ENCODE results near the gene ELN.

ELN gene

DNA sequence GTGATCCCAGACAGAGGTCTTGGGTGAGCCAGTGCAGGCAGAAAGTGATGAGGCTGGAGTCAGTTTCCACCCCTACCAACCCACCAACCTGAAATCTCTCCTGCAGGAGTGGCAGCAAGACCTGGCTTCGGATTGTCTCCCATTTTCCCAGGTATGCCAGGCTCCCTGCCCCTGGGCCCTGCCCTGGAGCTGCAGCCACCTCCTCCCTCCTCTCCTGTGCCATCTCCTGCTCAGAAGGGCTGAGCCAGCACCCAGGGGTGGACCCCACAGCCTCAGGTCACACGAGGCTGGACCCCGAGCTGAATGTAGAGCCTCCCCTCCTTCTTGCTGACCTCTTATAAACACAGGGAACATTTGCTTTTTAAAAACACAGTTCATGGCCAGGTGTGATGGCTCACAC lies 38.7 kb downstream of the ELN start:
- no peak for DNase-seq

DNA sequence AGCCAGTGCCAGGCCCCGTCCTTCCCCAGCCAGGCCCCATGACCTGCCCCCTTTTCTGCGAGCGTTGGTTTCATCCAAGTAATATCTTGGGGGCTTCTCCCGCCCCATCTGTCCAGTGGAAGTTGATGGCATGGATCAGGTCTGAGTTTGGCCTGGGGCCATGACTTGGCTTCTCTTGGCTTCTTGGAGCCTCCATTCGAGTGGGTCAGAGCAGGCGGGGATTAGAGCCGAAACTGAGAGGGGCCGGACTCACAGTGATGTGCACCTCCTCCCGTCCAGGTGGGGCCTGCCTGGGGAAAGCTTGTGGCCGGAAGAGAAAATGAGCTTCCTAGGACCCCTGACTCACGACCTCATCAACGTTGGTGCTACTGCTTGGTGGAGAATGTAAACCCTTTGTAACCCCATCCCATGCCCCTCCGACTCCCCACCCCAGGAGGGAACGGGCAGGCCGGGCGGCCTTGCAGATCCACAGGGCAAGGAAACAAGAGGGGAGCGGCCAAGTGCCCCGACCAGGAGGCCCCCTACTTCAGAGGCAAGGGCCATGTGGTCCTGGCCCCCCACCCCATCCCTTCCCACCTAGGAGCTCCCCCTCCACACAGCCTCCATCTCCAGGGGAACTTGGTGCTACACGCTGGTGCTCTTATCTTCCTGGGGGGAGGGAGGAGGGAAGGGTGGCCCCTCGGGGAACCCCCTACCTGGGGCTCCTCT lies 40.6 kb downstream of the ELN start:
- no peak for DNase-seq

DNA sequence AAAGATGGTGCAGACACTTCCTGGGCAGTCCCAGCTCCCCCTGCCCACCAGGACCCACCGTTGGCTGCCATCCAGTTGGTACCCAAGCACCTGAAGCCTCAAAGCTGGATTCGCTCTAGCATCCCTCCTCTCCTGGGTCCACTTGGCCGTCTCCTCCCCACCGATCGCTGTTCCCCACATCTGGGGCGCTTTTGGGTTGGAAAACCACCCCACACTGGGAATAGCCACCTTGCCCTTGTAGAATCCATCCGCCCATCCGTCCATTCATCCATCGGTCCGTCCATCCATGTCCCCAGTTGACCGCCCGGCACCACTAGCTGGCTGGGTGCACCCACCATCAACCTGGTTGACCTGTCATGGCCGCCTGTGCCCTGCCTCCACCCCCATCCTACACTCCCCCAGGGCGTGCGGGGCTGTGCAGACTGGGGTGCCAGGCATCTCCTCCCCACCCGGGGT lies 41.1 kb downstream of the ELN start:
- DNase-seq = no peak

DNA sequence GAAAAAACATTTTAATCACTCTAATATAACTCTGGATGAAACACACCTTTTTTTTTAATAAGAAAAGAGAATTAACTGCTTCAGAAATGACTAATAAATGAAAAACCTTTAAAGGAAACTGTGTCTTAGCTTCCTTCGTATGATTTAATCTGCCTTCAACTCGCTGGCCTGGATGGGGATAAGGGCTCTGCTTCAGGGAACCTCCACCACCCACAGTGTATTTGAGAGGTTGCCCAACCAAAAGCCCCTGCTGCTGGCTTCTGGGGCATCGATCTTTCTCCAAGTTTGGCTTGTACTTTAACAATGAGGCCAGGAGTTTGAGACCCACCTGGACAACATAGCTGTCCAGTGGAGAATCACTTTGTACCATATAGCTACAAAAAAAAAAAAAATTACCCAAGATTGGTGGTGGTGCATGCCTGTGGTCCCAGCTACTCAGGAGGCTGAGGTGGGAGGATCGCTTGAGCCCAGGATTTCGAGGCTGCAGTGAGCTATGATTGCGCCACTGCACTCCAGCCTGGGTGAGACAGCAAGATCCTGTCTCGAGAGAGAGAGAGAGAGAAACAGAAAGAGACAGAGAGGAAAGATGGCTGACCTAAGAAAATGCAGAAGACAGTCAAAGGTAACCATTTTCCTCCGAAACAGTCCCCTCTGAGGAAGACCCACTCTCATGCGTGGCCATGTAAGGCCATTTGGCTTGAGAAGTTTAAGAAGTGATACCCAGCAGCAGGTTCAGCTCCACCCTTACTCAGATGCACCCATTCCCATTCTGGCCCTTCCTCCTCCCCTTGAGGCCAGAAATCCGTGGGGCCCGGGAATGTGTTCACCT lies 42.0 kb downstream of the ELN start:
- no peak for DNase-seq

DNA sequence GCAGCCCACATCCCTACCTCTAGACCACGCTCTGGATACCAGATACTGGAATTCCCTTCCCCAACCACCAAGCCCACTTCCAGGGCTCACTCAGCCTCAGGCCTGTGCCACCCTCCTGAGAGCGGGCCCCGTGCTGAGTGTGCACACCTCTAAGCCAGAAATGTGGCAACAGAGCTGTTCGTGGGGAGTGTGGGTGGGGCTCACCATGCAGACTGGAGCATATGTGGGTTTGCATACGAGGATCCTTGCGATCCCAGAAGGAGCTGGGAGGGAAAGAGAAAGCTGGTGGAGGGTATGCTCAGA lies 42.6 kb downstream of the ELN start:
- DNase-seq = no peak

DNA sequence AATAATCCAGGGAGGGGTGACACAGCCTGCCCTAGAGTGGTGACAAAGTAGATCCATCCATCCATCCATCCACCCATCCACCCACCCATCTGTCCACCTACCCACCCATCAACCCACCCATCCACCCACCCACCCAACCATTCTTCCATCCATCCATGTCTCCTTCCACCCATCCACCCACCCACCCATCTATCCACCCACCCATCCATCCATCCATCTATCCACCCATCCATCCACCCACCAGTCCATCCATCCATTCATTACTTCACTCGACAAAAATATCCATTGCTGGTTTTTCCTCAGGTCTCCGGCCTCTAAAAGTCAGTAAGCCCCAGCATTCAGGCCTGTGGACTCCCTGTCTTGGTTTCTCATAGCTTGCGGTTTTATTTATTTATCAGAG lies 43.1 kb downstream of the ELN start:
- DNase-seq = no peak

DNA sequence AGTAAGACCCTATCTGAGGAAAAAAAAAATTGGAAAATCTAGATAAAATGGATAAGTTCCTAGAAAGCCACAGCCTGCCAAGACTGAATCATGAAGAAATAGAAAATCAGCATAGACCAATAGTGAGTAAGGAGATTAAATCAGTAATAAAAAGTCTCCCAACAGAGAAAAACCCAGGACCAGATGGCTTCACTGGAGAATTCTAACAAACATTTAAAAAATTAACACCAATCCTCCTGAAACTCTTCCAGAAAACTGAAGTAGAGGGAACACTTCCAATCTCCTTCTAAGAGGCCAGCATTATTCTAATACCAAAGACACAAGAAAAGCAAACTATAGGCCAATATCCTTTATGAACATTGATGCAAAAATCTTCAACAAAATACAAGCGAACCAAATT lies 46.8 kb downstream of the ELN start:
- no peak for DNase-seq

DNA sequence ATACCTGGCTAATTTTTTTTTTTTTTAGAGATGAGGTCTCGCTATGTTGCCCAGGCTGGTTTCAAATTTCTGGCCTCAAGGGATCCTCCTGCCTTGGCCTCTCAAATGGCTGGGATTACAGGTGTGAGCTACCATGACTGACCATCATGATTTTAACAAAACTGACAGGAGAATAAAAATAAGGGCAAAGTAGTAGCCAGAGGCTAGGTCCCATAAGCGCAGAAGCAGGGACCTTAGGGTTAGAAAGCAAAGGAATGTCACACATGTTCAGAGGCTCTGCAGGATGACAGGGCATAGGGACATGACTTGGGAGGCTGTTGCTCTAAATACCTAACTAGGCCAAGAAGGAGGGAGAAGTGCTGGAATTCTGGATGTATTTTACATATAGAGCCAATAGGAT lies 50.5 kb downstream of the ELN start:
- DNase-seq = no peak

DNA sequence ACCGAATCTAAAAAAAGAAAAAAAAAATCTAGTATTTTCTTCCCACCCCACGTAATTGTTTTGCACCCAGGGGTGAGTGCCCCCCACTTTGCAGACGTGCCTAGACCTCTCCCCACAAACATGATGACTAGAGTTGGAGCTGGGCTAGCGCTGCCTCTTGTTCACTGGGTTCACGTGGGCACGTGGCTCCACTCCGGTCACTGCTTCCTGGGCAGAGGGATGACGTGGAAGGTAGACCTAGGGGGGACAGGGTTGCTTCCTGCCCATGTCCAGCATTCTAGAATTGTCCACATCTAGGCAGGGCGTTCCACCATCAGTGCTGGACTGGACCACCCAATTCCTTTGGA lies 54.8 kb downstream of the ELN start:
- no peak for DNase-seq

DNA sequence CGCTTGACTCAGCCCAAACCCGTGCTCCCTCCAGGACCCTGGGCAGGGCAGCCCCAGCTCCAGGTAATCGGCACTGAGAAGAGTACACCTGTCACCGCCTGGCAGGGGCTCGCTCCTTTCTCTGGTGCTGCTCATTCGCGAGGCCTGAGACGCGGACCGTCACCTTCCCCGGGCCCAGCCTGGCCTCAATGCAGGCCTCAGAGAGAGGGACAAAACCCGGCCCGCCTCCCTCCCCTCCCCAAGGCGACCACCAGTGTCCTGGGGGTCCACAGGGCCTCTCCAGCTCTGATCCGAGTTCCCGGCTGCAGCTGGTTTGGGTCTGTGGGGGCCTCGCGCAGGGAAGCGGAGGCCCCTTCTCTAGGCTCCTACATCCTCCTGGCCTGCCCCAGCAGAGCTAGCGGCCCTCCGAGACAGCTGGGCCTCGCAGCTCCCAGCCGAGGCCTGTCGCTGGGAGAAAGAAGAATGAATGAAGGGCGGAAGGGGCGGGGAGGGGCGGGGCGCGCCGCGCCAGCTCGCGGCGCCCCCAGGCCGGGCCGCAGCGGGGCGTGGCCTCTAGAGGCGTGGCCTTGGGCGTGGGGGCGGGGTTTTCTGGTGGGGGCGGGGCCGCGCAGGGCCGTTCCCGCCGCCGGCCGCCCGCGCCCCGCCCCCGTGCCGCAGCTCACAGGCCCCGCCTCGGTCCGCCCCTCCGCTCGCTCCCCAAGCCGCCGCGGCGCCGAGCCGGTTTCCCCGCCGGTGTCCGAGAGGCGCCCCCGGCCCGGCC lies 55.3 kb downstream of the ELN start, which contains the start of gene LIMK1:
Gene LIMK1 (plus strand): TSS at position 688 of the 760 bp plus-strand sequence. CDS start 187 bp downstream, outside the sequence.
- peak; percentile 92 for DNase-seq

DNA sequence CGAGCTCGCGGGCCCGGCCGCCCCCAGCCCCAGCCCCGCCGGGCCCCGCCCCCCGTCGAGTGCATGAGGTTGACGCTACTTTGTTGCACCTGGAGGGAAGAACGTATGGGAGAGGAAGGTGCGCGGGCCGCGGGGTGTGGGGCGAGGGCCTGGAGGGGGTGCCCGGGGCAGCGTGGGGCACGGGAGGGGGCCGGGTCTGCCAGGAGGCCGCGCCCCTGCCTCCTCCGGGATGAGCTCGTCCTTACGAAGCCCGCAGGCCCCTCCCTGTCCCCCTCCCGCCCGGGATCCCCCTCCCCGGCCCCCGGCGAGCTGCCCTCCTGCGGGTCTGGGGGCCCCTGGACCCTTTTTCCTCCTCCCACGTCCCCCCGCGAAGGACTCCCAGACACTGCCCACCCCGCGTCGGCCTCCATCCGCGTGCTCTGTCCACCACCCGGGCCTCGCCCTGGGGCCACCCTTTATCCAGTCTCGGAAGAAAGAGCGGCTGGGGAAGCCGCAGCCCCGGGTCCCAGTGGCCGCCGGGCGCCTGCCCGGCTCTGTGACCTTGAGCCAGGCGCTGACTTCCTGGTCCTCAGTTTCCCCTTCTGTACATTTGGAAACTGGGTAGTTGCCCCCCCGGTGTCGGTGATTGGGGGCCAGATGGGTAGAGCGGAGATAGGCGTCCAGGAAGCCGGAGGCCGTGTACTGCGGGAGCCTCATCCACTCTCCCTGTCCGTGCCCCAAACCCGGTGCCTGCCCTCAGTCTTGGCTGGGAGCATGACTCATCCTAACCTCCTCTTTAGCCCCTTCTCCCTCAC lies 56.2 kb downstream of the ELN start:
- DNase-seq = peak; percentile 83

DNA sequence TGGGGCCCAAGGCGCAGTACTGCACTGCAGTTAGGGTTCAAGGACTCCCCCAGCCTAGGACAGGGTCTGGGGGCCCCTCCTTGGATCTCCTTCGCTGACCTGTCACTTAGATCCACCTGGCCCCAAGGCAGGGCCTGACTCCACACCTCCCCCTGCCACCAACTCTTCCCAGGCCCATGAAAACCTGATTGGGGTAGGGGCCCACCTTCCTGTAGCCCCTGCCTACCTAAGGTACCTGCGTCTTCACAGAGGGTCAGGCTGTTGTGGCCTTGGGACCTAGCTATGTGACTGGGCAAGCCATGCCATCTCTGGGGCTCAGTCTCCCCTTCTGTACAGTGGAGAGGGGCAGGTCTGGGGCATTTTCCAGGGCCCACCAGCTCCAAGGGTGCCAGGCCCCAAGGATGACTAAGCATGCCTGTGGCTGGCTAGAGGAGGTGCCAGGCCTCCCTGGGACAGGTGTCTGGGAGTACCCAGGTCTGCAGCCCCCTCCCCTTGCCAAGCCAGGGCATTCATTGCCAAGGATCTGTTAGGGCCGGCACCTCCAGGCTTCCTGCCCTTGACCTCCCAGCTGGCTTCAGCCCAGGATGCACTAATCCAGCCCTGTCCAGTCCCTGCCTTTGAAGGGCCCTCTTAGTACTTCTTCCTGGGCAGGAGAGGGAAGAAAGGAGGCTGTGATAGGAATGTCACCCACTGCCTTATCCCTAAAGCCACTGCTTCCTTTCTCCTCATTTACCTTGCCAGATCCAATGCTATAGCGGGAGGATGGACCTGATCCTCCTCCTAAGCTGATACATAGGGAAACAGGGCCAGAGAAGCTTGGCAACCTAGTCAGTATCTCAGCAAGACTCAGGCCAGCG lies 57.0 kb downstream of the ELN start:
- DNase-seq = no peak

DNA sequence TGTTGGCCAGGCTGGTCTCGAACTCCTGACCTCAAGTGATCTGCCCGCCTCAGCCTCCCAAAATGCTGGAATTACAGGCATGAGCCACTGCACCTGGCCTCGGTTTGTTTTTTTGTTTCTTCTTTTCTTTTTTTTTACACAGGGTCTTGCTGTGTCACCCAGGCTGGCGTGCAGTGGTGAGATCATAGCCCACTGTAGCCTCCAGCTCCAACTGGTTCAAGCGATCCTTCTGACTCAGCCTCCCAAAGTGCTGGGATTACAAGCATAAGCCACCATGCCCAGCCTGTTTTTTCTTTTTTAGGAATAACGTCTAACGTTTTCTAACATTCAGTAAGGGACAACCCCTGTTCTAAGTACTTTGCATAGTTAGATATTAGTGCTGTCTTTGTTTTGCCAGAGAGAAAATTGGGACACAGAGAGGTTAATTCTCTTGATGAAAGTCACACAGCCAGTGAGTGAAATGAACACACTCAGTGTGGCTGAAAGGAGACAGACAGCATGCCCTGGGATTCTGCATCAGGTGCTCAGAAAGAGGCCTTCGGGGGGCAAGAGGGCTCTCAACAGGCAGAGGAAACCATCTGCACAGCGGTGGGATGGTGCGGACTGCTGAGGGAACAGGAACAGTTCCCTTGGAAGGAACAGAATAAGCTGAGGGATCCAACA lies 59.9 kb downstream of the ELN start:
- no peak for DNase-seq

DNA sequence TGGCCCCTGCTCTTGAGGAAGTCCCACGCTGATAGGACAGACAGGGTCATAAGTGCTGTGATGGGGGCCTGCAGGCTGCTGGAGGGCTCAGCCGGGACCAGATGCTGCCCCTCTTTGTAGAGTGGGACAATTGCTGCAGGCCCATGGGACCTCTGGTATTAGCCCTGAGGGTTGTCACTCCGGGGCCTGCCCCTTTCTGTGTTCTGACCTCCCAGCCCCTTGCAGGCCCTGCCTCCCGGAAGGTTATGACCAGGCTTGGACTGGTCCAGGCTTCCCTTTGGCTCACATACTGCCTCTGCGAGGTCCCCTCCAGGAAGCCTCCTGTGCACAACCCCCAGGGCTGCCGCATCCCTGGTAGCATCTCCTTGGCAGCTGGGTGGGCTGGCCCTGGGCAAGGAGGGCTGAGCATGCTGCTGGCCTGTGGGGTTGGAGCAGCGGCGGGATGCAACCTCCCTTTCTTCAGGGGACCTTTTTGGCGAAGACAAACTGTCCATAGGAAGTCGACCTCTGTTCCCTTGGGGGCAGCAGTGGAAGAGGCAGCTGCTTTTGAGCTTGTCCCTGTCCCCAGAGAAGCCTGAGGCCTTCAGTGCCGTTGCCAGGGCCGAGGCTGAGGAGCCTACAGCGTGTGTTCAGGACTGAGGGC lies 64.5 kb downstream of the ELN start:
- no peak for DNase-seq

DNA sequence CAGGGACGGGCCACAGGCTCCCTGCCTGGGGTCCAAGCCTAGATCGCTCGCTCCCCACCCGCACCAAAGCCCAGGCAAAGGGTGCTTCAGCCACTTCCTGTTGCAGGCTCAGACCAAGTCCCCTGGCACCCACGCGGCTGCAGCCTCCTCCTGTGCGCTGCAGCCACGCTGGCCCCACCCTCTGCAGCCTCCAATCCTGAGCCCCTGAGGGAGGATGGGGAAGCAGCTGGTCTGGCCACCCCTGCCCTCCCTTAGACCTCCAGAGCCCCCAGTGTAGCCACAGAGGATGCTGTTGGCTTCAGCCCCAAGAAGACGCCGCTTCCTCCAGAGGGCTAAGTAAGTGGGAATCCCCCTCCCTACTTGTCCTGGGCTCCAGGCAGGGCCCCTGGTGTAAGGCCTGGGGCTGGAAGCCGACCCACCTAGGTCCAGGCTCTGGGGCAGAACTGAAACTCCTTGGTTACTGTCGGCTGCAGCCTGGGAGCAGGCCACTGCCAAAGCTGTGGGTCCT lies 65.0 kb downstream of the ELN start:
- no peak for DNase-seq

DNA sequence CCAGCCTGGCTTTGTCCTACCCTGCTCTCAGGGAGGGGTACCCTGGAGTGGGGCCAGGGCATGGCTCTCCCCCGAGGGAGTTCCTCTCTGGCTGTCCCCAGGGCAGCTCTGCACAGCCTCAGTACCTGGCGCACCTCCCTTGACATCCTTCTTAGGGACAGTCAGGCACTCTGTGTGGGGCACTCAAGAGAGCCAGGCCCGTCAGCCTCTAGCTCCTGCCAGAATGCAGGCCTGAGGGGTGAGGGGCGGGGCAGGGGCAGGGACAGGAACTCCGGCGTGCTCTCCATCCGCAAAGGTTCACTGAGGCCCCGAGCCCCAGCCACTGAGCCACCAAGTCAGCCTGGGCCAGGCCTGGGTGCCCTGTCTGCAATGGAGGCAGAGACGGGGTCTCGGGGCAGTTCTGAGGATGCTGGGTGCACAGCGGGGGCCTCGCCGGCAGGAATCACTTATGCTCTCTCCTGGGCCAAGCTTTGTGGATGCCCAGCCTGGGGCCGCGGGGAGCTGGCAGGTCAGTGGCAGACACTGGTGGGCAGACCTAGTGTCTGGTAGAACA lies 65.8 kb downstream of the ELN start:
- DNase-seq = no peak

DNA sequence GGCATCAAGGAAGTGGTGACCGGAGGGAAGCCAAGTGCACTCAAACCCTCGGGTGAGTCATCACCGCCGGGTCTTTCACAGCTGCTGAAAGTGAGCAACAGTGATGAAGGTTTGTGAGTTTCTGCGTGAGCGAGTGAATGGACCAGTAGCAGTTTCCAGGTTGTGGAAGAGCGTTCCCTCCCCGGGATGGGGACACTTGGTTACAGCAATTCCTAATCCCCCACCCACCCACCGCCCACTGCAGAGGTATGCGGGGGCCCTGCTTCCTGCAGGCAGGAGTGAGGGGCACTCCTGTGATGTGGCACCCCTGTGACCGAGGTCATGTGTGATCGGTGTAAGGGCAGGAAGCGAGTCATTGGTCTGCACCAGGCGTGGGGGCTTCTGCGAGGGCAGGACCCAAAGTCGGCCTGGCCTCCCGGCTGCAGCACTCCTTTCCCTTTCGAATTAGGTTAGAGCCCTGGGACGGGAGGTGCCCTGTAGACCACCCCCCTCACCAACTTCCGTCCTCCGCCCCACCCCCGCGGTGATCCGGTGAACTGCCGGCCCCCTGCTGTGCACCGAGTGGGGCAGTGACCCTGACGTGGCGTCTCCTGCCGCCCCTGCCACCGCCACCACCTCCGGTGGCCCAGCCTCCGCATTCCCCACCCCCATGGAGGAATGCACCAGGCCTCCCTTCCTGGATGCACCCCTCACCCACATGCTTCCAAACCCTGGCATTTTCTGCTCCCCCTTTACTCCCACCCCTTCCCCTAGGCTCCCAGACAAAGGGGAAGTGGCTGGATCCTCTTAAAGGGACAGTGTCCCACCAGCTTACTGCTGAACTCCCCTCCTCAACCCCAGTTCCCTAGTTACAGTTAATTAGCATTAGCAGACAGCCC lies 66.5 kb downstream of the ELN start:
- DNase-seq = no peak

DNA sequence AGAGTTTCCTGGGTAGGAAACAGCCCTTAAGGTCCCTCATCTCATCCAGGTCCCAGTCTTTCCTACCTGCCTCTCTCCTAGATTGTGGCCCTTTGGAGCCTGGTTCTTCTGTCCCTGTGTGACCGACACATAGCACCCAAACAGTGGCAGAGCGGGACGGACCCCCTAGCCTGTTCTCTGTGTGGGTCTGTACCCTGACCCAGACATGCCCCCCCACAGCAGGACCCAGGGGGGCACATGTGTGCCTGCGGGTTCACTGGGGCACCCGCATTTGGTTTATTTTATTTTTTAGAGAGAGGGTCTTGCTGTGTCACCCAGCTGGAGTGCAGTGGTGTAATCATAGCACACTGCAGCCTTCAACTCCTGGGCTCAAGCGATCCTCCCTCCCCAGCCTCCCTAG lies 67.2 kb downstream of the ELN start:
- no peak for DNase-seq

DNA sequence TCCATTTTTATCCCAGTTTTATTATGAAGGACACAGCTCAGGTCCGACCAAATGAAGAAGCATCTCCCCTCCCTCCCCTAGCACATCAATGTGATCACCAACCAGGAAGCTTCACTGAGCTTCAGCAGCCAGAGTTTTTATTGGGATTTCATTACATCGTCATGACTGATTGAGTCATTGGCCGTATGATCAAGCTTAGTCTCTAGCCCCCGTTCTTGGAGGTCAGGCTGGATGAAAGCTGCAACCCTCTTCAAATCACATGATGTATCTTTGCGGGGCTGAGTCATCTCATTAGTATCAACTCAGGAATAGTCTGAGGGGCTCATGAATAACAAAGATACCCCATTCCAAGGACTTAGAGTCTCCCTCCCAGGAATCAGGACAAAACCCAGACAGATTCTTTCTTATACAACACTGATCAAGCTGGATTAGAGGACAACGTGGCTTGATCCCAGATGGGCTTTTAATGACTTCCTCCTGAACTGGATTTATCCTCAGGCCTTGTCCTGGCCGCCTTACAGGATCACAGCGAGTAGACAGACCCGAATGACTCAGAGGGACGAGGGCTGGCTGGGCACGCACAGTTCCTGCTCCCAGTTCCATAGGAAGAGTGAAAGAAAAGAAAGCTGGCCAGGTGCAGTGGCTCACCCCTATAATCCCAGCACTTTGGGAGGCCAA lies 70.1 kb downstream of the ELN start:
- no peak for DNase-seq
